ENCODE results near the gene COL23A1.

The COL23A1 gene

DNA sequence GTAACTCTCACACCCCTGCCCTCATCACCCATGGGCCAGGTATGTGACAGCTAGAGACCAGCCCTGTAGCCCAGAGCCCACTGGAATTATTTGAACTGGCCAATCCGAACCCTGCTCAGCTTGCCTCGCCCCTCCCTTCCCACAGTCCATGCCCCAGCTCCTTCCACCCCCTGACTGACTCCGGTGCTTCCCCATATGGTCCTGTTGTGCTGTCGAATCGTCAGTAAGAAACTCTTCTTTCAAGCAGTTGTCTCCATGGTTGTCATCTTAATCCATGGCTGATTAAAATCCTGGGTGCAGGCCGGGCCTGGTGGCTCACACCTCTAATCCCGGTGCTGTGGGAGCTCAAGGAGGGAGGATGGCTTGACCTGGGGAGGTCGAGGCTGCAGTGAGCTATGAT, 118.5 kb downstream of the COL23A1 start:
- DNase-seq: no peak

DNA sequence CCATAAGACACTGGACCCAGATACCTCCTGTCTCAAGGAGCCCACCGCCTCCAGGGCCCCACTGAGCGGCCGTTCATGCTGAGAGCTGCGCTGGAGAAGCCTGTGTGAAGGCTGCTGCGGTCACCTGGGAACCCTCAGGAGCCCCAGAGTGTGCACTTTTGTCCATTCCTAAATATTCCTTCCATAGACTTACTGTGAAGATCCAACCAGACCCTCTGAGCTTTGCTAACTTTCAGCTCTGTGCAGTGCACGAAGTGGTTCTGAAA, 119.5 kb downstream of the COL23A1 start:
- no peak for DNase-seq

DNA sequence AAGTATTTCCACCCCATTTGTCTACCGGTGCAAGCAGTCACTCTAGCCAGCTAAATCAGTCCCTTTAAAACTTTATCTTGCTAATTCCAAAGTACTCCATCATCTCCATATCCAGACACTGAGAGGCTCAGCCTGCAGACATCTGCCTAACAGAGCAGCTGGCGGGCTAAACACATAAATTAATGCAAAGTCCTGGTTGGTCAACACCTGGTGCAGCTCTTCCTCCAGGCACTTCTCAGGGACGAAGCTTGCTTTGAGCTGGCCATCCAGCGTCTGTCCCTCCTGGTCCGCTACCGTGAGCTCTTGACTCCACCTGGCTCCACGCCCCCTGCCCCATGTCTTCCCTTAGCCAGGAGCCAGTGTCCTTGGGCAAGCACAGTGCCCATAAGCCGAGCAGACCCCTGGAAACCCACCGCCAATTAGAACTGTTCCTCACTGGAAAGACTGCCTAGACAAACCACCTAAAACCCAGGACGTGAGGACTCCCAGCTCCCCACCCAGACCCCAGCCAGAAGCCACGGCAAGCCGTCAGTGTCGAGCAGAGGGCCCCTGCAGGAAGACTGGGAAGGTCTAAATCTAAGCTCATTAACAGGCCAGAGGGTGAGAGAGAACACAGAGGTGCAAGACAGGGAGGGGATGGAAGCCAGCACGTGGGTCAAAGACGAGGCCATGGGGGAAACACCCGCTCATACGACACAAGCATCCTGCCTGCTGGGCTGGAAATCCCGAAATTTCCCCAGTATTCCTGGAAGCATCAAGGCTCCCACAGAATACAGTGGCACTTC, 120.0 kb downstream of the COL23A1 start:
- DNase-seq: no peak

DNA sequence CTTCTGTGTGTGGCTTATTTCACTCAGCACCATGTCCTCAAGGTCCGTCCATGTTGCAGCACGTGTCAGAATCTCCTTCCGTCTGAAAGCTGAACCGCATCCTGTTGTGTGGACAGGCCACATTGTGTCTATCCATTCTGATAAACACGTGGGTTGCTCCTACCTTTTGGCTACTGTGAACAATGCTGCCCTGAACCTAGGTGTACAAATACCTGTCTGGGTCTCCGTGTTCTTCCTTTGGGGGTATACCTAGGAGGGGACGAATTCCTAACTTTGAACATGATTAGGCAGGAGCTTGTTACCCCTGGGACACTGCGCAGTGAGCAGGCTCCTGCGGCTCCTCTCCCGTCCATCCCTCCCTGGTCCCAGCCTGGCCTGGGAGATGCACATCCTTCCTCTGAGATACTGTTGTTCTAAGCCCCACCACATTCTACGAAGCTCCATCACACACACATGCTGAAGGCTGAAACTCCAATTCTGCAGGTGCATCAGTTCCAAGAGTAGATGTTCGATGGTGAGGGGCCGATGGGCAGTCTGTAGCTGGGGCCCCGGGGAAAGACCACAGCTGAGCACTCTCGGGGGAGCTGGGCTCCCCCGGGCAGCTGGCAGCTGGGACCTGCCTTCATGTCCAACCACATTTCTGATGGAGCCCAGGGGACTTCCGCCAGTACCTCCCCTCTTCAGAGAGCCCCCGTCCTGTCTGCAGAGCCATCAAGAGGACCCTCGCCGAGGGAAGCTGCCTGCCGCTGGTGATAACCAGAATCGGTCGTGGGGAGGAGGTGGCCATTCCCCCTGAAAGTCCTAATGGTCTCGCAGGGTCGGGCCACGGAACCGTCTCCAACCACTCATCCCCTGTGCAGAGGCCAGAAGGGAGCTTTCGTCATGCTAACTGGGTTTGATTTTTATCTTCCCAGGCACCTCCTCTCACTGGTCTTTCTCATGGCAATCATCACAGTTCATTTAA, 120.9 kb downstream of the COL23A1 start:
- DNase-seq: no peak

DNA sequence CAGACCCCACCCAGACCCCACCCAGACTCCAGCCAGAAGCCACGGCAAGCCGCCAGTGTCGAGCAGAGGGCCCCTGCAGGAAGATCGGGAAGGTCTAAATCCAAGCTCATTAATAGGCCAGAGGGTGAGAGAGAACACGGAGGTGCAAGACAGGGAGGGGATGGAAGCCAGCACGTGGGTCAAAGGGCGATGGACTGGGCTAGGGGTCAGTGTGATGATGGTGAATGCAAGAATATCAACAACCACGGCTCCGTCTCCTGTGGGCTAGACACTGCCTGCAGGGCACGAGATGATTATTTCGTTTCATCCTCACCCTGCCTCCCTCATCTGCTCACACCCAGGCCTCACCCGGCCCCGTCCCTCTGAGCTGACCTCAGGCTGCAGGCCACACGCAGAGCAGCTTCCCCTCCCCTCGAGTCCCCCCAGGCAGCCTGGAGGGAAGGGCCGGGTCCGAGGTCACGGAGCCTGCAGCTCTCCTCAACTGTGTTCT, 122.0 kb downstream of the COL23A1 start:
- DNase-seq: no peak

DNA sequence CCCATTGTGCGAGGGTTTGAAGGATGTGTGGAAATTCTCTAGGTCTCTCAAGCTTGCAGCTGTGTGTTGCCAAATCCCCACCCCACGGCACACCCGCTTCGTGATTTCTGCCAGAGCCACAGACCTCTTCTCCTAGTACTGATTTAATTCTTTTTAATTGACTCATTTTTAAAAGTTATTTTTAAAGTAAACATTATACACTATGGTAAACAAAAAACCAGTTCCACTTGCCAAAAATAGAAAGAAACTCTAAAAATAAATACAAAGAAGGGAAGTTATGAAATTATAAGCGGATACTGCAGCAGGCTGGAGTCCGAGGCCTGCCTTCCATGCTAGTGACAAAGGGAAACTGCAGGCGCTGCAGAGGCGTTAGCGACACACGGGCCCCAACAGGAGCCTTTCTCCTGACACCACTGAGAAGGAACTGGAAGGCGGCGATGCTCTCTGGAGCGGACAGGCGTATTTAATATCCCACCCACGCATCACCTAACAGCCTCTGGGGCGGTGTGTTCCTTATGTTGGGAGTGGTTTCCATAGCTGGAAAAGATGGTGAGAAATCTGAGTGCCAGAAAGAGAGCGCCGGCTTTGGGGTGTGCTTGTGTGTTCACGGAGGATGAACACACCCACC, 122.5 kb downstream of the COL23A1 start:
- no peak for DNase-seq

DNA sequence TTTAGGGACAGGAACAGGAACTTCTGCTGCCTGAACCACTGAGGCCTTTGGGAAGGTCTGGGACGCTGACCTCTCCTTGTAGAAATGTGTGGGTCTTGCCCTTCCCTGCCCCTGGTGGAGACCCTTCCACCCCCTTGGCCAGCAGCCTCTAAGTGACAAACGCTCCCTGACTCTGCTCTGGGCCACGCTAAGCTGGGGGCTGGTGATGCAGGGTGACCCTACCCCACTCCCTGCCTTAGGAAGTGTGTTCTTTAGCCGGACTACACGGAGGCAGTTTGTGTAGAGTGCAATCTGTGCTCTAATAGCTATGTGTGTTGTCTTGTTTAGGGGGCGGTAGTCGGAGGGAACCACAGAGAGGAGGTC, 123.0 kb downstream of the COL23A1 start:
- DNase-seq: no peak

DNA sequence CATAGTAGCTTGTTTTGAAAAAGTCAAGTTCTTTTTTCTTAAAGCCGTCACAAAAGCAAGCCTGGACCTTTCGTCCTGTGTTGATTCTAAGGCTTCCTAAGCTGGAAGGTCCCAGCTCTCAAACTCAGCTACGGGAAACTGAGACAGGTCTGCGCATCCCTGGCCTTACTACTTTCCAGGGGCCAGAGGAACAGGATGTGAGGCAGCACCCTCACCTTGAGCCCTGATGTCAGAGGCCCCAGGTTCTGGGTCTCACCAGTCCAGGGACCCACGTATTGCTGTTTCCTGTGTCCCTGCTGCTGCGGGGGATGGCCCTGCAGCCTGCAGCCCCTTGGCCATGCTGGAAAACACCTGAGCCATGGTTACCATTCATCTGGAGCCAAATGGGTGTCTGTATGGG, 123.9 kb downstream of the COL23A1 start:
- DNase-seq: no peak

DNA sequence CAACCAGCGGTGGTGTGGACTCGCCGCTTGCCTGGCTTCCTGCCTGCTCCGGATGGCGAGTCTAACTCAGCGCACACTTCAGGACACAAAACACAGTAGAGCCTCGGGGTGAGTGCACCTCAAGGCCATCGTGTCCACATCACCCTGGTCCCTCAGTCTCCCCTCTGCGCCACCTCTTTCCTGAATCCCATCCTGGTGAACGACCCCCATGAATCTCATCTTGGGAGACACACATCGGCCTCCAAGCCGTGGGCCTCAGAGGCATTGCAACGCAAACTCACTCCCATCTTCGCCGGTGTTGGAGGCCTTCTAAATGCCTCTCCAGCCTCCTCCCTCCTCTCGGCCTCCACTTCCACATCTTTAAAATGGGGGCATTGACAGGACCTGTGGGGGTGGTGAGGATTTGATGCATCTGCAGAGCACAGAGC, 124.3 kb downstream of the COL23A1 start:
- no peak for DNase-seq

DNA sequence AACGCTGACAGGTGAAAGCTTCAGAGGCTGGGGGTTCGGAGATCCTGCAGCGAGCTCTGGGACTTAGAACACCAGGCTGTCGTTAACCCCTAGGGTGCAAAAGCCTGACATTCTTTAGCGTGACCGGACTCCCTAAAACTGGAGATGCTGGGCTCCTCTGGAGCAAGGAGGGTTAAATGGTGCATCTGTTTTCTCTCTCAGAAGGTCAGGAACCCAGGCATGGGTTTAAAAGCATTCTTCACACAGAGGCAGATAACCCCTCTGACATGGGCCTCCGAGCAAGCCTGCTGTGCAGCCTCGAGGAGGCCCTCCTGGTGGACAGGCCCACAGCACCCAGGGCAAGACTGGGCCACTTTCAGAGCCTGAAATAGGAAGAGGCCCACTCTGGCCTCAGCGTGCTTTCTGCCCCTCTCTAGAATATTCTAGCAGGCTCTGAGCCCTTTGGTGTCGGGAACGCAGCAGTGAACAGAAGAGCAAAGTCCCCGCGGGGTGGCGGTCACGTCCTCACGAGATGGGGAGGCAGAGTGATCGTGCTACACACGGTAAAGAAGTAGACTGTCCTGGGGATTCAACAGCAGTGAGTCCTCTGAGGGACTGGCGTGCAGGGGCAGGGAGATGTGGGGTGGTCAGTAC, 124.8 kb downstream of the COL23A1 start:
- DNase-seq: no peak

DNA sequence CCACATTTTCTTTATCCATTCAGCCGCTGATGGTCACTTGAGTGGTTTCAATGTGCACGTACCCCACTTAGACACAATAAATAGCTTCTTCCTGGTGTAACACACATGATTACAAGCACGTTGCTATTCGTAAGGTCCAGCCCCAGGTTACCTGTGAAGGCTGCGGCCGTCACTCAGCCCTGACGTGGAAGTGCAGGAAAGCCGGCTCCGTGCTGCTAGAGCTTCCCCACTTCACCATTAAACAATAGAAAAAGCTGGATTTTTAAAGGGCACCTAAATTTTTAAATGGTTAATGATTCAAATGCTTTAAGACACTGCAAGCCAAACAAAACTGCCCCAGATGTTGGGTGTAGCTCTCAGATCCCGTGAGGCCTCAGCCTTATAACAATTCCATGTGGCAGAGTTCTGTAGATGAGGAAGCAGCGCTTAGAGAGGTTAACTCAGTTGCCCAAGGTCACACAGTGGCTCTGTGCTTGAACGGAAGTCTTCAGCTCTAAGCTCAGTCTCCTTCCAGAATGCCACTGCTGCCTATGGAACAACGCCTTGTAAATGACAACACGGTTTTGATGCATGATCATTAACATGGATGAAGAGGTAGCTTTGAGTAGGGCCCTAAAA, 125.7 kb downstream of the COL23A1 start:
- DNase-seq: no peak

DNA sequence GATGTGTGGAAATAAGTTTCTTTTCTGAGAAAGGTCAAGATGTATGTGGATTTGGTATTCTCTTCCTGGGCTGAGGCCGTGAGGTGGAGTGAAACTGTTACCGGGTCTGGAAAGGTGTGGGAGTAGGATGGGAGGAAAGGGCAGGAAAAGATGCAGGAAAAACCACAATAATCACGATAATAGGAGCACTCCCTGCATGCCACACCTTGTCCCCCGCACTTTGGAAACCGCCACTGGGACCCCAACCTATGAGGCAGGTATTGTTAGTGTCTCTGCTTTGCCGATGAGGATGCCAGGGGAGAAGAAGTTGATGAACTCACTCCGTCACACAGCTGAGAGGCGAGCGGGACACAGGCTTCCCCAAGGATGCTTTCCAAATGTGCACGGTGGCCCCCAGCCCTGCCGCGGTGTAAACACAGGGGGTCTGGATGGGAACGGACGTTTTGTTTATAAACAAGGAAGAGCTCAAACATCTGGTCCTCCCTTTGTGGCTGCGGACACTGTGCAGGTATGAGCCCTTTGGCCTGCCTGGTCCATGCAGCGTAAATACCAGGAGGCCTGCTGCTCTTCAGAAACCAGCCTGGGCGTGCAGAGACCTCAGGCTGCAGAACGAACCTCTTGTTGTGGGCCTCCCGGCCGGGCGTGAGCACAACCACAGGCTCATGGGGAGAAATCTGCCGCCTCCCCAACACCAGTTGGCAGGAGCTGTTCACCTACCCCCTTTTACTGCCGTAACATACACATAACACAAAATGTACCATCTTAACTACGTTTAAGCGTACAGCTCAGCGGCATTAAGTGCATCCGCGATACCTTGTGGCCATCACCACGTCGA, 126.7 kb downstream of the COL23A1 start:
- no peak for DNase-seq

DNA sequence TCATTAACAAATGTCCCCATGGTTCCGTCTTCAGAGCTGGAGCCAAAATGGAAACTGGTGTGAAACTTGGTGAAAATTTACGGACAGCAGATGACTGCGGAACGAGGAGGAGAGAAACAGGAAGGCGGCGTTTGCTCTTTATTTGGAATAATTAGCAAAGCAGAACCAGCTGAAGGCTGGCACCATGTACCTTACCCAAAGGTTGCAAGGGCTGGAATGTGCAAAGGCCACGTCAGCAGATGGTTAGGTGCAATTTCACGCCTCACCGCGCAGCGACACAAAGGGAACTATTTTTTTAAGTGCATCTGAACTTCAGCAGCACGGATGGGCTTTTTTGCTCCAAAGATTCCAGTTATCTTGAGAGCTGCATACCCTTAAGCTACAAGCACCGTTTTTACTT, 127.4 kb downstream of the COL23A1 start:
- DNase-seq: no peak

DNA sequence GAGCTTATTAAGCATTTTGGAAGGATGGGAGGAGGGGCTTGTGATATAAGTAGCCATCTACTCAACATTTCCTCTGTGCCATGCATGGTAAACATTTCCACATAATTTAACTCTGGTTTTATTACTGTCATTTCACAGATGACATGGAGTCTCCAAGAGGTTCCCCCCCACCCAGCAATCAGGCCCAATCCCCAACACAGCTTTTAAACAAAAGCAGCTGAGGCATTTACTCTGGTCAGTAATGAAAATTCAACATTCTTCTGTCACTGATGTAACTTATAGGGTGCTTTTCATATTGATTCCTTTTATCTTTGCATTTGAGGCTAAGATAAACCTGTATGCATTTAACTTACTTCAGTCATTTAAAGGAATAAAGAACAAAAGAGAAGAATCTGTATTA, 128.1 kb downstream of the COL23A1 start:
- no peak for DNase-seq

DNA sequence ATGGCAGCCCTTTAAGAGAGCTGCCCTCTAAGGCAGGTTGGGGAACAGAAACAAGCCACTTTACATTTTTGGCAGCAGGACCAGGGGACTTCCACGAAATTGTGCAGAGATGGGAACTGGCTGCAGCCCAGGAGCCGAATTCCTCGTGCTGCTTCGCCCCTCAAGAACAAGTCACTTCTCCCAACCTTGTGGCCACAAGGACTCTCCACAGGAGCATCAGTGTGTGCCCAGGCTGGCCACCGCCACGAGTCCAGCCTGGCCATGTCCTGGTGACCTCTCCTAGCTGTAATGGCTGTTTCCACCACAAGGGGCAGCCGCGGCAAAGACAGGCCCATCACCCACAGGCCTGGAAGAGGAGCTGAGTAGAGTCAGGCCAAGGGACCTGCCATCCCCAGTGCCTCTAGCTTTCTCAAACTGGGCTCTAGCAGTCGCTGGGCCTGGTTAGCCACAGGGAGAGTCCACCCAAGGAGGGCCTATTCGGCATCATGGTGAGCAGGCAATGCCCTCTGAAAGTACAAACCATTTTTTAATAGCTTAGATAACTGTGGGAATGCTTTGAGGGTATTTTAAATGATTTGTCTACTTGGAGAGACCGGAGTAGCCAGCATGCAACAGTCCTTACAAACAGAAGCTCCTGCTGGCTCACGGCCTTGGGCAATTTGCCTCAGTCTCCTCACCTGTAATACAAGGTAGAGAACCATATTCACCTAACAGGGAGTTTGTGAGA, 129.0 kb downstream of the COL23A1 start:
- peak; percentile 74 for DNase-seq

DNA sequence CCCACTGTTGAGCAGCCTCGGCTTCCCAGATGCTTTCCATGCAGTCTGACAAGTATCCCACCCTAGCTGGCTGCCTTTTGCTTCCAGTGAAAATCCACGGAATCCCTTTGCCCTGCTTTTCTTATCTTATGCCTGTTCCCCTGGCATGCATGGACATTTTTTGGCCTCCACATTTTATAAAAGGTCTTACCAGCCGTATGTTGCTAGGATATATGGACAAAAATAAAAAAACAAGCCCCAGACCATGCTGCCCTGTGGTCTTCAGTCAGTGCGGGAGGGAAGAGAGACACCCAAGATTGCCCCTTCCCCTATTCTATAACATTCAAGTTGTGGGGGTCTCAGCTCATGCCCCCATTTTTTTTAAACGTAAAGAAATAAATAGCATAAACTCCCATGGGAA, 129.6 kb downstream of the COL23A1 start:
- DNase-seq: no peak

DNA sequence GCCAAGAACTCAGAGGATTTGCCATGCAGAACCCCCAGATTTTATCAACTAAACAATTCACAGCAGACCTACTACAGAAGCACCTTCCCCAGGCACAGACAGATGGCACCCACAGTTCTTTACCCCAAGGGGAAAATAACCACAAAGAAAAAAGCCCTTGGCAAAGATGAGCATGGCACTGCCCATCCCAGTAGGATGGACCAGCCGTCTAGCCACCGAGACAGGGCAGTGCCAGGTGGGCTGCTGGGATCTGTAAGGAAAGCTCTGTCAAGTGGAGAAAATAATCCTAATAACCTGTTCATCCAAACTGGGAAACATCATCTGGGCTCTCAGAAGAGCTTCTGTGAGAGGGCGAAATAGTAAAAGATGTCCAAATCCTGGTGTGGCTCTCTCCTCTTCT, 130.0 kb downstream of the COL23A1 start:
- DNase-seq: no peak

DNA sequence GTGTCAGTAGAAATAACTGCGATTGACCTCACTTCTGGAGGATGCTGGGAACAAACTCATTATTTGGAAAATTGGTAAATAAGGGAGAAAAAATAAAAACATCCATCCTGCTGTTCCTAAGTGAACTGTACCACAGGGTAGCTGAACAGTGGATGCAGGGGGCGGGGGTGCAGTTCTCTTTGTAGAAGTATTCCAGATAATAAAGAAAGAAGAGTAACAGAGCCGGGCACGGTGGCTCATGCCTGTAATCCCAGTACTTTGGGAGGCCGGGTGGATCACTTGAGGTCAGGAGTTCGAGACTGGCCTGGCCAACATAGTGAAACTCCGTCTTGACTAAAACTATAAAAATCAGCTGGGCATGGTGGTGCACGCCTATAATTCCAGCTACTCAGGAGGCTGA, 132.1 kb downstream of the COL23A1 start:
- DNase-seq: no peak

DNA sequence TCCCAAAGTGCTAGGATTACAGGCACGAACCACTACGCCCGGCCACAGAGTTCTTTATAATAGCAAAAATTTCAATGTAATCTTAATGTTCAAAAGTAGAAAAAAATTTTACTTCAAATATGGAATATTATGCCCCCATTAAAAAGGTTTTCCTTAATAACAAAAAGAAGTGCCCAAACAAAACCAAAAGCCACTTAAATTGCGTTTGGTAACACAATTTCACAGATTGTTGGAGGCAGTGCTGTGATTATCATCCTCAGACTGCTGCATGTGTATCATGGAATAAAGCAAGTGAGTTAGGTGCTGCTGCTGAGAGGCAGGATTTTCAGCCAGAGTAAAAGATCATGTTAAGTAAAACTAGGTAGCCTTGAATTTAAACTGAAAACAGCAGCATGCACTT, 132.7 kb downstream of the COL23A1 start:
- DNase-seq: no peak

DNA sequence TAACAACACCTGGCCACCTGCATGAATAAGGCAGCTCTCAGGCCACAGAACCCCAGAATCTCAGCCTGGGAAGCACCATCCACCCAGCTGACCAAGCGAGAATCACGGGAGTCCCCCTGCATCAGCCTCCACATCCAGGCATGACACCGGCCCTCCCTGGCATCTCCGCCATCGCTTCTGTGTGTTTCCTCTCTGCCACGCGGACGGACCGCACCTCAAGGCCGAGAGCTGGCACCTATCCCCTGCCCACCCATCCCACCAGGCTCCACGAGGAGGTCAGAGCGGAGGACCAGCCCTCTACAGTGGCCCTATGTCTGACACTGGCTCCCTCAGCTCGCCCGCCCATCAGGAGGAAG, 134.7 kb downstream of the COL23A1 start:
- DNase-seq: no peak

DNA sequence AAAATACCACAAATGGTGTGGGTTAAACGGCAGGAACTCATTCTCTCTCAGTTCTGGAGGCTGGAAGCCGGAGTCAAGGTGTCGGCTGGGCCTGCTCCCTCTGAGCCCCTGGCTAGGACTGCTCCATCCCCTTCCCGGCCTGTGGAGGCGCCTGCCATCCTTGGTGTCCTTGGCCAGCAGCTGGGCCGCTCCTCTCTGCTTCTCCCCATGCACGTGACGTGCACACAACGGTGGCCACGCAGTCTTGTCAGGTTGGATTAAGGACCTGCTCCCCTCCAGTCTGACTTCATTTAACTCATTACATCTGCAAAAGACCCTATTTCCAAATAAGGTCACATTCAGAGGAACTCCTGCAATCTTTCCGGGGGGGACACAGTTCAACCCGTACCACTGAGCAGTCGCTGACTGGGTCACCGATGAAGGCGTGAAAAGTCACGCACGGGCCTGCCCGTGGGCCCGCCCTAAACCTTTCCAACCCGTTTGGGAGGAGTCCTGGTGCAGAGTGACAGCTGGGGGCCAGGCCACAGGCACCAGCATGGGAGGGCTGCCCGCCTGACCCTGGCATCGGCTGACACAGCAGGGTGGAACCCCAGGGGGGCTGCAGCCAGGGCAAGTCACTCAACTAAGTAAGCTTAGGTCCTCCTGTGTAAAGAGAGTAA, 135.2 kb downstream of the COL23A1 start:
- no peak for DNase-seq

Data from hematopoietic multipotent progenitor cell treated with erythropoietin and hydrocortisone succinate and interleukin-3 and kit ligand, for 8 days (in vitro differentiated cells).